ENCODE results near the gene BTNL2.

DNA sequence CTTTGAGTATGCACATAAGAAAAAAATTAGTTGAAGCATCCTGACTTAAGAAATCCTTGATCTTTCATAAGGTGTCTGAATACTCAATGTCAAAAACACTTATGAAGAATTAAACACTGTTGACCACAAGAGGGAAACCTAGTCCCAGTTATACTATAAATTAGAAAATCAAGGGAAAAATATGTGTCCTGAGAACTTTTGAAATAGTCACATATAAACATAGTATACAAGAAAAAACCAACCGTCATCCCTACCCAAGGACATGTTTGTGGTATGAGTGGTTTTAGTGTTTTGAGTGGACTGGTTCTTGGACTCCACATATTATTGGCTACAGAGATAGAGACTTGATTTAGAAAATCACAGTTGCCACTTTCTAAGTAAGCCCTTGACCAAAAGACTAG is 25.1 kb upstream of the BTNL2 start:
- TF ChIP-seq, protein P1, sequence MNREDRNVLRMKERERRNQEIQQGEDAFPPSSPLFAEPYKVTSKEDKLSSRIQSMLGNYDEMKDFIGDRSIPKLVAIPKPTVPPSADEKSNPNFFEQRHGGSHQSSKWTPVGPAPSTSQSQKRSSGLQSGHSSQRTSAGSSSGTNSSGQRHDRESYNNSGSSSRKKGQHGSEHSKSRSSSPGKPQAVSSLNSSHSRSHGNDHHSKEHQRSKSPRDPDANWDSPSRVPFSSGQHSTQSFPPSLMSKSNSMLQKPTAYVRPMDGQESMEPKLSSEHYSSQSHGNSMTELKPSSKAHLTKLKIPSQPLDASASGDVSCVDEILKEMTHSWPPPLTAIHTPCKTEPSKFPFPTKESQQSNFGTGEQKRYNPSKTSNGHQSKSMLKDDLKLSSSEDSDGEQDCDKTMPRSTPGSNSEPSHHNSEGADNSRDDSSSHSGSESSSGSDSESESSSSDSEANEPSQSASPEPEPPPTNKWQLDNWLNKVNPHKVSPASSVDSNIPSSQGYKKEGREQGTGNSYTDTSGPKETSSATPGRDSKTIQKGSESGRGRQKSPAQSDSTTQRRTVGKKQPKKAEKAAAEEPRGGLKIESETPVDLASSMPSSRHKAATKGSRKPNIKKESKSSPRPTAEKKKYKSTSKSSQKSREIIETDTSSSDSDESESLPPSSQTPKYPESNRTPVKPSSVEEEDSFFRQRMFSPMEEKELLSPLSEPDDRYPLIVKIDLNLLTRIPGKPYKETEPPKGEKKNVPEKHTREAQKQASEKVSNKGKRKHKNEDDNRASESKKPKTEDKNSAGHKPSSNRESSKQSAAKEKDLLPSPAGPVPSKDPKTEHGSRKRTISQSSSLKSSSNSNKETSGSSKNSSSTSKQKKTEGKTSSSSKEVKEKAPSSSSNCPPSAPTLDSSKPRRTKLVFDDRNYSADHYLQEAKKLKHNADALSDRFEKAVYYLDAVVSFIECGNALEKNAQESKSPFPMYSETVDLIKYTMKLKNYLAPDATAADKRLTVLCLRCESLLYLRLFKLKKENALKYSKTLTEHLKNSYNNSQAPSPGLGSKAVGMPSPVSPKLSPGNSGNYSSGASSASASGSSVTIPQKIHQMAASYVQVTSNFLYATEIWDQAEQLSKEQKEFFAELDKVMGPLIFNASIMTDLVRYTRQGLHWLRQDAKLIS (CRISPR knock-in tag; IDR thresholded peaks at IDR 0.05): no peak
- TF ChIP-seq, protein P2, sequence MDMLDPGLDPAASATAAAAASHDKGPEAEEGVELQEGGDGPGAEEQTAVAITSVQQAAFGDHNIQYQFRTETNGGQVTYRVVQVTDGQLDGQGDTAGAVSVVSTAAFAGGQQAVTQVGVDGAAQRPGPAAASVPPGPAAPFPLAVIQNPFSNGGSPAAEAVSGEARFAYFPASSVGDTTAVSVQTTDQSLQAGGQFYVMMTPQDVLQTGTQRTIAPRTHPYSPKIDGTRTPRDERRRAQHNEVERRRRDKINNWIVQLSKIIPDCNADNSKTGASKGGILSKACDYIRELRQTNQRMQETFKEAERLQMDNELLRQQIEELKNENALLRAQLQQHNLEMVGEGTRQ (IDR thresholded peaks at IDR 0.05; ENCODE audit: low read depth, low read length): no peak
- TF ChIP-seq, protein P2 (CRISPR knock-in tag; IDR thresholded peaks at IDR 0.05; ENCODE audit: borderline replicate concordance): no peak
- TF ChIP-seq, protein P3, sequence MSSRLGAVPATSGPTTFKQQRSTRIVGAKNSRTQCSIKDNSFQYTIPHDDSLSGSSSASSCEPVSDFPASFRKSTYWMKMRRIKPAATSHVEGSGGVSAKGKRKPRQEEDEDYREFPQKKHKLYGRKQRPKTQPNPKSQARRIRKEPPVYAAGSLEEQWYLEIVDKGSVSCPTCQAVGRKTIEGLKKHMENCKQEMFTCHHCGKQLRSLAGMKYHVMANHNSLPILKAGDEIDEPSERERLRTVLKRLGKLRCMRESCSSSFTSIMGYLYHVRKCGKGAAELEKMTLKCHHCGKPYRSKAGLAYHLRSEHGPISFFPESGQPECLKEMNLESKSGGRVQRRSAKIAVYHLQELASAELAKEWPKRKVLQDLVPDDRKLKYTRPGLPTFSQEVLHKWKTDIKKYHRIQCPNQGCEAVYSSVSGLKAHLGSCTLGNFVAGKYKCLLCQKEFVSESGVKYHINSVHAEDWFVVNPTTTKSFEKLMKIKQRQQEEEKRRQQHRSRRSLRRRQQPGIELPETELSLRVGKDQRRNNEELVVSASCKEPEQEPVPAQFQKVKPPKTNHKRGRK (CRISPR knock-in tag; IDR thresholded peaks at IDR 0.05): no peak
- TF ChIP-seq, protein P4, sequence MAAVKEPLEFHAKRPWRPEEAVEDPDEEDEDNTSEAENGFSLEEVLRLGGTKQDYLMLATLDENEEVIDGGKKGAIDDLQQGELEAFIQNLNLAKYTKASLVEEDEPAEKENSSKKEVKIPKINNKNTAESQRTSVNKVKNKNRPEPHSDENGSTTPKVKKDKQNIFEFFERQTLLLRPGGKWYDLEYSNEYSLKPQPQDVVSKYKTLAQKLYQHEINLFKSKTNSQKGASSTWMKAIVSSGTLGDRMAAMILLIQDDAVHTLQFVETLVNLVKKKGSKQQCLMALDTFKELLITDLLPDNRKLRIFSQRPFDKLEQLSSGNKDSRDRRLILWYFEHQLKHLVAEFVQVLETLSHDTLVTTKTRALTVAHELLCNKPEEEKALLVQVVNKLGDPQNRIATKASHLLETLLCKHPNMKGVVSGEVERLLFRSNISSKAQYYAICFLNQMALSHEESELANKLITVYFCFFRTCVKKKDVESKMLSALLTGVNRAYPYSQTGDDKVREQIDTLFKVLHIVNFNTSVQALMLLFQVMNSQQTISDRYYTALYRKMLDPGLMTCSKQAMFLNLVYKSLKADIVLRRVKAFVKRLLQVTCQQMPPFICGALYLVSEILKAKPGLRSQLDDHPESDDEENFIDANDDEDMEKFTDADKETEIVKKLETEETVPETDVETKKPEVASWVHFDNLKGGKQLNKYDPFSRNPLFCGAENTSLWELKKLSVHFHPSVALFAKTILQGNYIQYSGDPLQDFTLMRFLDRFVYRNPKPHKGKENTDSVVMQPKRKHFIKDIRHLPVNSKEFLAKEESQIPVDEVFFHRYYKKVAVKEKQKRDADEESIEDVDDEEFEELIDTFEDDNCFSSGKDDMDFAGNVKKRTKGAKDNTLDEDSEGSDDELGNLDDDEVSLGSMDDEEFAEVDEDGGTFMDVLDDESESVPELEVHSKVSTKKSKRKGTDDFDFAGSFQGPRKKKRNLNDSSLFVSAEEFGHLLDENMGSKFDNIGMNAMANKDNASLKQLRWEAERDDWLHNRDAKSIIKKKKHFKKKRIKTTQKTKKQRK (IDR thresholded peaks at IDR 0.05; ENCODE audit: low read length): no peak
- TF ChIP-seq, protein P5, sequence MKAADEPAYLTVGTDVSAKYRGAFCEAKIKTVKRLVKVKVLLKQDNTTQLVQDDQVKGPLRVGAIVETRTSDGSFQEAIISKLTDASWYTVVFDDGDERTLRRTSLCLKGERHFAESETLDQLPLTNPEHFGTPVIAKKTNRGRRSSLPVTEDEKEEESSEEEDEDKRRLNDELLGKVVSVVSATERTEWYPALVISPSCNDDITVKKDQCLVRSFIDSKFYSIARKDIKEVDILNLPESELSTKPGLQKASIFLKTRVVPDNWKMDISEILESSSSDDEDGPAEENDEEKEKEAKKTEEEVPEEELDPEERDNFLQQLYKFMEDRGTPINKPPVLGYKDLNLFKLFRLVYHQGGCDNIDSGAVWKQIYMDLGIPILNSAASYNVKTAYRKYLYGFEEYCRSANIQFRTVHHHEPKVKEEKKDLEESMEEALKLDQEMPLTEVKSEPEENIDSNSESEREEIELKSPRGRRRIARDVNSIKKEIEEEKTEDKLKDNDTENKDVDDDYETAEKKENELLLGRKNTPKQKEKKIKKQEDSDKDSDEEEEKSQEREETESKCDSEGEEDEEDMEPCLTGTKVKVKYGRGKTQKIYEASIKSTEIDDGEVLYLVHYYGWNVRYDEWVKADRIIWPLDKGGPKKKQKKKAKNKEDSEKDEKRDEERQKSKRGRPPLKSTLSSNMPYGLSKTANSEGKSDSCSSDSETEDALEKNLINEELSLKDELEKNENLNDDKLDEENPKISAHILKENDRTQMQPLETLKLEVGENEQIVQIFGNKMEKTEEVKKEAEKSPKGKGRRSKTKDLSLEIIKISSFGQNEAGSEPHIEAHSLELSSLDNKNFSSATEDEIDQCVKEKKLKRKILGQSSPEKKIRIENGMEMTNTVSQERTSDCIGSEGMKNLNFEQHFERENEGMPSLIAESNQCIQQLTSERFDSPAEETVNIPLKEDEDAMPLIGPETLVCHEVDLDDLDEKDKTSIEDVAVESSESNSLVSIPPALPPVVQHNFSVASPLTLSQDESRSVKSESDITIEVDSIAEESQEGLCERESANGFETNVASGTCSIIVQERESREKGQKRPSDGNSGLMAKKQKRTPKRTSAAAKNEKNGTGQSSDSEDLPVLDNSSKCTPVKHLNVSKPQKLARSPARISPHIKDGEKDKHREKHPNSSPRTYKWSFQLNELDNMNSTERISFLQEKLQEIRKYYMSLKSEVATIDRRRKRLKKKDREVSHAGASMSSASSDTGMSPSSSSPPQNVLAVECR (CRISPR knock-in tag; IDR thresholded peaks at IDR 0.05; ENCODE audit: borderline replicate concordance): no peak
- TF ChIP-seq, protein P6, sequence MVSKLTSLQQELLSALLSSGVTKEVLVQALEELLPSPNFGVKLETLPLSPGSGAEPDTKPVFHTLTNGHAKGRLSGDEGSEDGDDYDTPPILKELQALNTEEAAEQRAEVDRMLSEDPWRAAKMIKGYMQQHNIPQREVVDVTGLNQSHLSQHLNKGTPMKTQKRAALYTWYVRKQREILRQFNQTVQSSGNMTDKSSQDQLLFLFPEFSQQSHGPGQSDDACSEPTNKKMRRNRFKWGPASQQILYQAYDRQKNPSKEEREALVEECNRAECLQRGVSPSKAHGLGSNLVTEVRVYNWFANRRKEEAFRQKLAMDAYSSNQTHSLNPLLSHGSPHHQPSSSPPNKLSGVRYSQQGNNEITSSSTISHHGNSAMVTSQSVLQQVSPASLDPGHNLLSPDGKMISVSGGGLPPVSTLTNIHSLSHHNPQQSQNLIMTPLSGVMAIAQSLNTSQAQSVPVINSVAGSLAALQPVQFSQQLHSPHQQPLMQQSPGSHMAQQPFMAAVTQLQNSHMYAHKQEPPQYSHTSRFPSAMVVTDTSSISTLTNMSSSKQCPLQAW (CRISPR knock-in tag; IDR thresholded peaks at IDR 0.05): no peak
- TF ChIP-seq ZNF3 (CRISPR knock-in tag; IDR thresholded peaks at IDR 0.05) (no peak), IRX3 (CRISPR knock-in tag; IDR thresholded peaks at IDR 0.05; ENCODE audit: borderline replicate concordance, low read depth) (no peak), EZH2 (conservative IDR thresholded peaks at IDR 0.05; ENCODE audit: low read depth, low read length) (no peak), ZNF557 (CRISPR knock-in tag; IDR thresholded peaks at IDR 0.05) (no peak)
- TF ChIP-seq, protein P7, sequence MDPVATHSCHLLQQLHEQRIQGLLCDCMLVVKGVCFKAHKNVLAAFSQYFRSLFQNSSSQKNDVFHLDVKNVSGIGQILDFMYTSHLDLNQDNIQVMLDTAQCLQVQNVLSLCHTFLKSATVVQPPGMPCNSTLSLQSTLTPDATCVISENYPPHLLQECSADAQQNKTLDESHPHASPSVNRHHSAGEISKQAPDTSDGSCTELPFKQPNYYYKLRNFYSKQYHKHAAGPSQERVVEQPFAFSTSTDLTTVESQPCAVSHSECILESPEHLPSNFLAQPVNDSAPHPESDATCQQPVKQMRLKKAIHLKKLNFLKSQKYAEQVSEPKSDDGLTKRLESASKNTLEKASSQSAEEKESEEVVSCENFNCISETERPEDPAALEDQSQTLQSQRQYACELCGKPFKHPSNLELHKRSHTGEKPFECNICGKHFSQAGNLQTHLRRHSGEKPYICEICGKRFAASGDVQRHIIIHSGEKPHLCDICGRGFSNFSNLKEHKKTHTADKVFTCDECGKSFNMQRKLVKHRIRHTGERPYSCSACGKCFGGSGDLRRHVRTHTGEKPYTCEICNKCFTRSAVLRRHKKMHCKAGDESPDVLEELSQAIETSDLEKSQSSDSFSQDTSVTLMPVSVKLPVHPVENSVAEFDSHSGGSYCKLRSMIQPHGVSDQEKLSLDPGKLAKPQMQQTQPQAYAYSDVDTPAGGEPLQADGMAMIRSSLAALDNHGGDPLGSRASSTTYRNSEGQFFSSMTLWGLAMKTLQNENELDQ (CRISPR knock-in tag; IDR thresholded peaks at IDR 0.05; ENCODE audit: borderline replicate concordance): no peak
